ENCODE data around the gene HAAO.

The HAAO gene

GRCh38 chr2:42793334-42794270, 1.2 kb upstream of the HAAO start:
- peak overlapping the region; percentile 51 for H3K4me3 ChIP-seq (ENCODE audit: low read depth, low read length)

GRCh38 chr2:42792087-42792582, 248 bp downstream of the HAAO start:
- peak overlapping the region; percentile 51 for H3K4me3 ChIP-seq (ENCODE audit: low read depth, low read length)

- H3K4me3 ChIP-seq (ENCODE audit: low read depth, low read length): no peak overlapping the region
These were observed 777 bp downstream of the HAAO start for GRCh38 chr2:42791606-42792005.

- no peak overlapping the region for H3K4me3 ChIP-seq (ENCODE audit: low read depth, low read length)
These were observed 2.6 kb downstream of the HAAO start for GRCh38 chr2:42789751-42790150.

- H3K4me3 ChIP-seq (ENCODE audit: low read depth, low read length): no peak overlapping the region
These were observed 3.5 kb downstream of the HAAO start for GRCh38 chr2:42788882-42789281.

- H3K4me3 ChIP-seq (ENCODE audit: low read depth, low read length): no peak overlapping the region
These were observed 3.9 kb downstream of the HAAO start for GRCh38 chr2:42788478-42788793.

GRCh38 chr2:42787788-42788477, 4.5 kb downstream of the HAAO start:
- H3K4me3 ChIP-seq (ENCODE audit: low read depth, low read length): no peak overlapping the region

- no peak overlapping the region for H3K4me3 ChIP-seq (ENCODE audit: low read depth, low read length)
These were observed 5.0 kb downstream of the HAAO start for GRCh38 chr2:42787424-42787787.

- H3K4me3 ChIP-seq (ENCODE audit: low read depth, low read length): no peak overlapping the region
These were observed 5.6 kb downstream of the HAAO start for GRCh38 chr2:42786561-42787345.

GRCh38 chr2:42784204-42784880, 8.0 kb downstream of the HAAO start:
- H3K4me3 ChIP-seq (ENCODE audit: low read depth, low read length): no peak overlapping the region

- H3K4me3 ChIP-seq (ENCODE audit: low read depth, low read length): no peak overlapping the region
These were observed 8.9 kb downstream of the HAAO start for GRCh38 chr2:42783511-42783910.

GRCh38 chr2:42781181-42781580, 11.2 kb downstream of the HAAO start:
- H3K4me3 ChIP-seq (ENCODE audit: low read depth, low read length): no peak overlapping the region

- no peak overlapping the region for H3K4me3 ChIP-seq (ENCODE audit: low read depth, low read length)
These were observed 14.2 kb downstream of the HAAO start for GRCh38 chr2:42777883-42778805.

- H3K4me3 ChIP-seq (ENCODE audit: low read depth, low read length): no peak overlapping the region
These were observed 16.6 kb downstream of the HAAO start for GRCh38 chr2:42775810-42776209.

GRCh38 chr2:42775186-42775585, 17.2 kb downstream of the HAAO start:
- no peak overlapping the region for H3K4me3 ChIP-seq (ENCODE audit: low read depth, low read length)

GRCh38 chr2:42771546-42772153, 20.7 kb downstream of the HAAO start:
- H3K4me3 ChIP-seq (ENCODE audit: low read depth, low read length): no peak overlapping the region

GRCh38 chr2:42770288-42771131, 21.9 kb downstream of the HAAO start:
- H3K4me3 ChIP-seq (ENCODE audit: low read depth, low read length): no peak overlapping the region

GRCh38 chr2:42769583-42770287, 22.6 kb downstream of the HAAO start:
- H3K4me3 ChIP-seq (ENCODE audit: low read depth, low read length): no peak overlapping the region

Measured in iPS-11a (cell line).